Ramos (cell line): ENCODE results near the gene PSME4.

Source experiments
- in situ Hi-C: fragments of 300-500 bp; cut with MboI; formaldehyde crosslinking; loops from one replicate; pipeline ENCODE4 v1.14.3; 2022; ENCODE audit warnings: low sequenced_read_pairs; ENCODE audit not compliant: unreplicated experiment

Gene PSME4

GRCh38 chr2:53903011-53903410 is 67.8 kb downstream of the PSME4 start:
- in situ Hi-C loops = no loop called here

DNA sequence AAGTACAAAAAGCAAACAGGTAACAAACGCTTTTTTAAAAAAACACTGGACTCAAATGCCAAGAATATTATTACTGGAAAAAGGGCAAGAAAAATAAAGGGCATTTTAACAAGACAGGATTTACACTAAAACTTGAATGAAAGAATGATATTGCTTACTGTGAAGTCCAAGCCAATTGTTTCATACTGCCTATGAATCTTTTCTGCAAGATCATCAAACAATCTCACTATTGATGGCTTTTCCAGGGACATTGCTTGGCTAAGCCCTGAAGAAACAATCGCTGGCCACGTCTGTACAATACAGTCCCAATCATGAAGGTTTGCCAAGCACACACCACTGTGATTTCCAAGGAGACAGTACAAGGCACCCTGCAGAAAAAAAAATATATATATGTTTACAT is 69.6 kb downstream of the PSME4 start:
- in situ Hi-C loops = no loop called here

- in situ Hi-C loops = no loop called here
These were observed 73.9 kb downstream of the PSME4 start for GRCh38 chr2:53896864-53897263.

GRCh38 chr2:53886406-53887280 is 84.2 kb downstream of the PSME4 start:
- in situ Hi-C loops = no loop called here

DNA sequence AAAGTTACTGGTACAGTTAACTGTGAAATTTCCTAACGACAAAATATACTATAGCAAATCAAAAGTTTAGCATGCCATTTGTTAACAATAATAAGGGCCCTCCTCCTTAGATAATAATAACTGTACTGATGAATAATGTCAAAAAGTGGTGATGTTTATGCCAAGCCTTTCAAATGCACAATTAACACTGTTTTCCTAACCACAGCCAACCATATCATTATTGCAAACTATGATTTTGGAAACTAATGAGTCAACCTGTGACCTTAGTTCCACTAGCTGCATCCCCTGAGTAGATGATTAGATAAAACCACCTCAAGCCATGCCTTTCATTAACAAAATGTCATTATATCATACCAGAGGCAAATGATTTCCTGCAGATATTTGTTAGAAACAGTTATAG is 85.9 kb downstream of the PSME4 start:
- in situ Hi-C loops = no loop called here

DNA sequence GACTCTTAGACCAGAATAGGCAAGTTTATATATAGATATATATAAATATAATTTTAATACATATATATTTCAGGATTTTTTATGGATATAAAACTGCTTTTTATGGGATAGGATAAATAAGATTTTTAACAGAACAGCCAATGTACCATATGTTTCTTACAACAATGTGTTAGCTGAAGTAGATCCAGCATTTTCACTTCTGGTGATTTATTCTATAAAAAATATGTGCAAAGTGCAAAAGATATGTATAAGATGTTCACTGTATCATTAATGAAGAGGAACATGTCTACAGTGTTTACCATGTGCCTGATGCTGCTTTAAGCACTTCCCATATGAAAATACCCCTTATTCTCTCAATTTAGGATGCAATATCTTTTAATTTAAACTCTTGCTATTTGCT is 88.8 kb downstream of the PSME4 start:
- in situ Hi-C loops = no loop called here

DNA sequence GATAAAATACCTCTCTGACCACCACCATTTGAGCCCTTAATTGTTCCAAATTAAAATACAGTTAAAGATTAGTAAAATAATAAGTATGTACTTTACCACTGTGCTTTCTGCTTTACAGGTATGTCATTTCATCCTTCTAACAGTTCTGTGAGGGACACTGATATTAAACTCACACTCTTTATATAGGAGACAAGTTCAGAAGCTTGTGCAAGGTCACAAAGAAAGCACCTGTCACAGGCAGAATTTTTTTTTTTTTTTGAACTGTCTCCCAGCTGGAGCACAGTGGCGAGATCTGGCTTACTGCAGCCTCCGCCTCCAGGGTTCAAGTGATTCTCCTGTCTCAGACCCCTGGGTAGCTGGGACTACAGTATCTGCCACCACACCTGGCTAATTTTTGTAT is 89.4 kb downstream of the PSME4 start:
- in situ Hi-C loops = no loop called here

- in situ Hi-C loops = no loop called here
These were observed 90.0 kb downstream of the PSME4 start for GRCh38 chr2:53880756-53881155.

GRCh38 chr2:53877556-53877955 is 93.2 kb downstream of the PSME4 start:
- in situ Hi-C loops = no loop called here

DNA sequence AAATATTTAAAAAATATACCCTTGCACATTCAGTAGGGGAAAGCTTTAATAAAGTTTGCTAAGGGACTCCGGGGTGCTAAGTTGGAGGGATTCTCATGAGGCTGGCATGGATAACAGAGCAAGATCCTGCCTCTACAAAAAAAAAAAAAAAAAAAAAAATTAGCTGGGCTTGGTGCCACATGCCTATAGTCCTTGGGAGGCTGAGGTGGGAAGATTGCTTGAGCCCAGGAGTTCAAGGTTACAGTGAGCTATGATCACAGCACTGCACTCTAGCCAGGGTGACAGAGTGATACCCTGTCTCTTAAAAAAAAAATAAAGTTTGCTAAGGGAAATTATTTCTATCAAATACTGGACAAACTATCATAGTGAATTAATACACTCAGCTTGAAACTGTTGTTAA is 93.7 kb downstream of the PSME4 start:
- in situ Hi-C loops = no loop called here

DNA sequence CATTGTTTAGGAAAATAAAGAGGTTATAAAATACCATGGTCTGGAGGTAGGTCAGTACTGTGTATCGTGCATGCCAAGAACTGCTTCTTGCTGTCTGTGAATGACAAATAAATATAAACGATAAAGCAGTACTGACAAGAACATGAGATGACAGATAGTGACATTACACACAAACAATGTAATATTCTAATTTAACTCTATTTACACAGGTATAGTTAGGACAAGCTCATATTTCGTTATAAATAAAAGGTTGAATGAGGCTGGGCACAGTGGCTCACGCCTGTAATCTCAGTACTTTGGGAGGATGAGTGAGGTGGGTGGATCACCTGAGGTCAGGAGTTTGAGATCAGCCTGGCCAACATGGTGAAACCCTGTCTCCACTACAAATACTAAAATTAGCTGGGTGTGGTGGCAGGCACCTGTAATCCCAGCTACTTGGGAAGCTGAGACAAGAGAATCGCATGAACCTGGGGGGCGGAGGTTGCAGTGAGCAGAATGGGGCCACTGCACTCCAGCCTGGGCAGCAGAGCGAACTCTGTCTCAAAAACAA is 96.3 kb downstream of the PSME4 start:
- in situ Hi-C loops = no loop called here

DNA sequence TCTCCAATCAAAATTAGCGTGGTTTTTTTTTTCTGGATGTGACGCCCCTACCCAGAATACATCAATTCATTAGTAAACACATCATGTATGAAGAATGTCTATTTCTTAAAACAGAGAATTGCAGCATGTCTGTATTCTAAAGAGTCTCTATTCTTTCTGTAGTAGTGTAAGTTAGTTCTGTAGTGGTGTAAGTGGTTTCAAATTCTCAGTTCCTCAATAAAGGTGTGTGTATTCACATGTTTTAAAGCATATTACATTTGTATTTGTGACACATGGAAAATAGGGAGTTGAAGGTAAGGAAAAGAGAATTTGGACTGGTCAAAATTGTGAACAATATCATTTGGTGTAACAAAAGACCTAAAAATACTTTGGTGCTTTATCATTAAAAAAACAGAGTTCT is 103.0 kb downstream of the PSME4 start:
- in situ Hi-C loops = no loop called here

- in situ Hi-C loops = no loop called here
These were observed 103.6 kb downstream of the PSME4 start for GRCh38 chr2:53867169-53867568.

DNA sequence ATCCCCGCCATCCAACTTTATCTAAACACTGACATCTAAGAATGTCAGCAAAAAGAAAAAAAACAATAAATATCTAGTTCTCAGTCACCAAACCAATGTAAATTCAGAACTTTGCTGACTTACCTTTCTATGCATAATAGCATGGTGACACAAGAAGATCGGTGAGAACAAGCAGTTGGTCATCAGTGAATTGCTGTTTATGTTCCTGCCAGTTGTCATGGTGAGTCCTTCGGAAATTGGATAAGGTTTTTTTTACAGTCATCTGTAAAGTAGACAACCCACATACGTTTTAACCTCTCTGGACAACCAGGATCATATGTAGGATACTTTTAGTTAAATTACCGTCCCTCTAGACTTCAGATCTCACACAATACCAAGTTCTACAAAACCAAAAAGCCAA is 104.8 kb downstream of the PSME4 start:
- in situ Hi-C loops = no loop called here

DNA sequence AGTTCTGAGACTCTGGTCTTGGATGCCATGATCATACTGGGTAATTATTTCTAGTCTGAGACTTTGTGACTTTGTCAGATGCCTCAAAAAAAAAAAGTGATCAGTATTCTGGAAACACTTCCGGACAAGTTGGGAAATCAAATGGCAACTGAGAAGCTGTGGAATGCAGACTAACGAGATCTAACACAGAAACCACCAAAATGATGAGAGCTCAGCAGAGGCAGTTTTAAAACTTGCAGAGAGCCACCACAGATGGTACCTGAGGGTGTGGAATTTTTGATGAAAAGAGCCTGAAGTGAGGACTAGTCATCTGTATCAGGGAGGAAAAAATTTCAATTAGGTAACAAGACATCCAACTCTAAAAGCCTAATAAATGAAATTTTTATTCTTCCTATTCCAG is 105.5 kb downstream of the PSME4 start:
- in situ Hi-C loops = no loop called here

GRCh38 chr2:53863538-53864227 is 107.1 kb downstream of the PSME4 start:
- in situ Hi-C loops = no loop called here

DNA sequence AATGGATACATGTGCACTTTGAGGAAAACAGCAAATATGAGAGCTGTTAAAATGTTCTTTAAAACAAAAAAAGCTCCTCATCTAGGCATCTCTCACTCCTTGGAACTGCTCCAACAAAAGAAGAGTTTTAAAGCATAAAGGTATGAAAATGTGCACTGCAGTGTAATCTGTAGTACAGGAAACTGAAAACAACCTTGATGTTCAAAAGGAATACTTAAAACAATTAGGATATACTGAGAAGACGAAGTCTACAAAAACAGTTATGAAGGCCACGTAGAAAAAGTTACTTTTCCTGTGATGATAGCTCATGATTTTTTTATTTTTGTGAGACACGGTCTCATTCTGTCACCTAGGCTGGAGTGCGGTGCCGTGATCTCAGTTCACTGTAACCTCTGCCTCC is 109.0 kb downstream of the PSME4 start:
- in situ Hi-C loops = no loop called here

- in situ Hi-C loops = no loop called here
These were observed 111.3 kb downstream of the PSME4 start, which contains the start of gene GPR75 for GRCh38 chr2:53859206-53860181. GPR75 (minus strand) TSS chr2:53859967; CDS start chr2:53854756, 5,211 bp downstream.

- in situ Hi-C loops = no loop called here
These were observed 114.5 kb downstream of the PSME4 start for GRCh38 chr2:53856272-53856671.

DNA sequence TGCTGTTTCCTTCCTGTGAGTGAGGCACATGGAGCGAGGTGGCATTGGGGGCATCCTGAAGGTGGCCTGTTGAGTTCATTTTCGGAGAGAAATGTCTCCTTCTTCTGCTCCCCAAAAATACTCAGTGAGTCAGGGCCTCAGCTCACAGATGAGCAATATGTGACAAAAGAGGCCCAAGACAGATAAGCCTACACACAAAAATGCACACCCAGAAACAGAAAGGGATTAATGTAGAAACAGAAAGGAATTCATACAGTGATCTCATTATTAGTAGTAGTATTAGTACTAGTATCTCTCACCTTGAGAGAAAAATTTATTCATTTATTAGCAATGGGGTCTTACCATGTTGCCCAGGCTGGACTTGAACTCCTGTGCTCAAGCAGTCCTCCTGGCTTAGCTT is 116.1 kb downstream of the PSME4 start:
- in situ Hi-C loops = no loop called here
